GM19463 (cell line): Measurements from ENCODE around the gene CFAP43.

Experiments used
- ATAC-seq: cut with Tn5 transposase; IDR thresholded peaks from one replicate; pipeline ENCODE4 v1.9.1; 2021; ENCODE audit warnings: mild to moderate bottlenecking, moderate library complexity; ENCODE audit not compliant: unreplicated experiment

CFAP43 gene

GRCh38 chr10:104231784-104232612 is at the start of gene CFAP43:
Gene CFAP43 (minus strand): TSS chr10:104232364. CDS start chr10:104232246, 118 bp downstream.
- peak; percentile 100 for ATAC-seq

GRCh38 chr10:104281694-104282093 is 49.5 kb upstream of the CFAP43 start:
- ATAC-seq = no peak

GRCh38 chr10:104279550-104280259 is 47.5 kb upstream of the CFAP43 start:
- no peak for ATAC-seq

GRCh38 chr10:104277785-104278184 is 45.6 kb upstream of the CFAP43 start:
- no peak for ATAC-seq

- no peak for ATAC-seq
Observed at GRCh38 chr10:104276192-104276591, 44.0 kb upstream of the CFAP43 start.

GRCh38 chr10:104274762-104275721 is 42.9 kb upstream of the CFAP43 start:
- peak; percentile 92 for ATAC-seq

- no peak for ATAC-seq
Observed at GRCh38 chr10:104273899-104274575, 41.9 kb upstream of the CFAP43 start.

GRCh38 chr10:104273286-104273685 is 41.1 kb upstream of the CFAP43 start:
- ATAC-seq = no peak

GRCh38 chr10:104268713-104269645 is 36.8 kb upstream of the CFAP43 start, which contains the start of gene GSTO2:
Gene GSTO2 (plus strand): TSS chr10:104269184. CDS start chr10:104274916, 5,732 bp downstream.
- peak; percentile 98 for ATAC-seq

GRCh38 chr10:104268405-104268712 is 36.2 kb upstream of the CFAP43 start:
- ATAC-seq = no peak

GRCh38 chr10:104267721-104268404 is 35.7 kb upstream of the CFAP43 start:
- no peak for ATAC-seq

- ATAC-seq = no peak
Observed at GRCh38 chr10:104264783-104265182, 32.6 kb upstream of the CFAP43 start.

- ATAC-seq = no peak
Observed at GRCh38 chr10:104262055-104262454, 29.9 kb upstream of the CFAP43 start.

GRCh38 chr10:104260775-104261115 is 28.6 kb upstream of the CFAP43 start:
- ATAC-seq = no peak

GRCh38 chr10:104259999-104260774 is 28.0 kb upstream of the CFAP43 start:
- ATAC-seq = no peak

GRCh38 chr10:104259456-104259855 is 27.3 kb upstream of the CFAP43 start:
- ATAC-seq = no peak

- ATAC-seq = no peak
Observed at GRCh38 chr10:104258209-104258608, 26.0 kb upstream of the CFAP43 start.

GRCh38 chr10:104257235-104257634 is 25.1 kb upstream of the CFAP43 start:
- ATAC-seq = no peak
